ENCODE measurements around the gene SIN3A. TPM values are rescaled to one million over a fixed set of nuclear protein-coding genes. Genes with fewer than 3 reads are reported as not detected.
"Not testable (repeated sequence)": the region's sequence is repeated elsewhere in the genome, so short reads cannot be mapped to it uniquely, and the experiment has no call there.

The SIN3A gene
- total RNA-seq, 1 donor from 2014 or later: 56.0 TPM

- Histone ChIP-seq H3K4me1 (no peaks in the 10 kb centered on the region), H3K9me3 (no peaks in the 10 kb centered on the region), H3K4me3 (no peak overlapping the region), H3K36me3 (peaks cover 34% of the 10 kb centered on the region), H3K27me3 (no peaks in the 10 kb centered on the region), H3K27ac (no peak overlapping the region)
- no peak for DNase-seq
- TF ChIP-seq, protein P1, sequence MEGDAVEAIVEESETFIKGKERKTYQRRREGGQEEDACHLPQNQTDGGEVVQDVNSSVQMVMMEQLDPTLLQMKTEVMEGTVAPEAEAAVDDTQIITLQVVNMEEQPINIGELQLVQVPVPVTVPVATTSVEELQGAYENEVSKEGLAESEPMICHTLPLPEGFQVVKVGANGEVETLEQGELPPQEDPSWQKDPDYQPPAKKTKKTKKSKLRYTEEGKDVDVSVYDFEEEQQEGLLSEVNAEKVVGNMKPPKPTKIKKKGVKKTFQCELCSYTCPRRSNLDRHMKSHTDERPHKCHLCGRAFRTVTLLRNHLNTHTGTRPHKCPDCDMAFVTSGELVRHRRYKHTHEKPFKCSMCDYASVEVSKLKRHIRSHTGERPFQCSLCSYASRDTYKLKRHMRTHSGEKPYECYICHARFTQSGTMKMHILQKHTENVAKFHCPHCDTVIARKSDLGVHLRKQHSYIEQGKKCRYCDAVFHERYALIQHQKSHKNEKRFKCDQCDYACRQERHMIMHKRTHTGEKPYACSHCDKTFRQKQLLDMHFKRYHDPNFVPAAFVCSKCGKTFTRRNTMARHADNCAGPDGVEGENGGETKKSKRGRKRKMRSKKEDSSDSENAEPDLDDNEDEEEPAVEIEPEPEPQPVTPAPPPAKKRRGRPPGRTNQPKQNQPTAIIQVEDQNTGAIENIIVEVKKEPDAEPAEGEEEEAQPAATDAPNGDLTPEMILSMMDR (IDR thresholded peaks at IDR 0.05): no peak
- intact Hi-C loops (cut with DNase I): no loop called here
- ATAC-seq: no peak
Measured at GRCh38 chr15:75479670-75480069, 28.2 kb upstream of the SIN3A start.

DNA sequence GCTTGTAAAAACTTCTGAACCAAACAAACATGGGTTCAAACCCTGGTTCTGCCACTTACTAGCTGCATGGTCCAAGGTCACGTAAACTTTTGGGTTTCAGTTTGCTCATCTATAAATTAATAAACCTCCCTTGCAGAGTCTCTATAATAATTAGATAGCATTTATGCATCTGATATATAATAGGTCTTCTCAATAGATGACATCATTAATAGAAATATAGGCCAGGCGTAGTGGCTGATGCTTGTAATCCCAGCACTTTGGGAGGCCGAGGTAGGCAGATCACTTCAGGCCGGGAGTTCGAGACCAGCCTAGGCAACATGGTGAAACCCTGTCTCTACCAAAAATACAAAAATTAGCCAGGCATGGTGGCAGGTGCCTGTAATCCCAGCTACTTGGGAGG, 25.6 kb upstream of the SIN3A start:
- DNase-seq; H3K27me3 ChIP-seq; H3K4me3 ChIP-seq; intact Hi-C loops (cut with DNase I); H3K27ac ChIP-seq; H3K9me3 ChIP-seq; ATAC-seq; H3K4me1 ChIP-seq: not testable (repeated sequence)
- peaks cover 57% of the 10 kb centered on the region for H3K36me3 ChIP-seq

- H3K27ac ChIP-seq: no peak overlapping the region
- no peak overlapping the region for H3K4me3 ChIP-seq
- H3K27me3 ChIP-seq: no peaks in the 10 kb centered on the region
- ATAC-seq: peak; percentile 45
- DNase-seq: no peak
- no peaks in the 10 kb centered on the region for H3K9me3 ChIP-seq
- peaks cover 86% of the 10 kb centered on the region for H3K36me3 ChIP-seq
- intact Hi-C loops (cut with DNase I): no loop called here
- H3K4me1 ChIP-seq: no peaks in the 10 kb centered on the region
- TF ChIP-seq, protein P1 (IDR thresholded peaks at IDR 0.05): no peak
Measured at GRCh38 chr15:75468913-75469598, 17.6 kb upstream of the SIN3A start.

DNA sequence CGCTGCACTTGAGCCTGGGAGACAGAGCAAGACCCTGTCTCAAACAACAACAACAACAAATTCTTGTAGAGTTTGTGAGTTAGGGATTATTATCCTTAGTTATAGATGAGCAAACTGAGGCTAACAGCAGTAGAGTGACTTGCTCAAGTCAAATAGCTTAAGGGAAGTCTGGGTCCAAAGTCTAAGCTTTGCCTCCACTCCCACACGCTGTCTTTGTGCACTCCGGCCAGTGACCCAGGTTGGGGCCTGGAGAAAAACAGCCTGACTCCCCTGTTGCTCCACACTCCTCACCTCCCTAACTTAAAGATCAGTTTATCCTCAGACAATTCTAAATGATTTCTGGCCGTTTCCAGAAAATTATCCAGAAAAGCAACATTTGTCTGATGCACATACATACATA, 9.2 kb upstream of the SIN3A start:
- TF ChIP-seq, protein P1 (IDR thresholded peaks at IDR 0.05): no peak
- Histone ChIP-seq H3K4me3 (no peak overlapping the region), H3K4me1 (peaks cover 10% of the 10 kb centered on the region), H3K9me3 (no peaks in the 10 kb centered on the region), H3K27me3 (no peaks in the 10 kb centered on the region), H3K27ac (no peak overlapping the region), H3K36me3 (peaks cover 4% of the 10 kb centered on the region)
- intact Hi-C loops (cut with DNase I): no loop called here
- no peak for ATAC-seq
- DNase-seq: no peak

DNA sequence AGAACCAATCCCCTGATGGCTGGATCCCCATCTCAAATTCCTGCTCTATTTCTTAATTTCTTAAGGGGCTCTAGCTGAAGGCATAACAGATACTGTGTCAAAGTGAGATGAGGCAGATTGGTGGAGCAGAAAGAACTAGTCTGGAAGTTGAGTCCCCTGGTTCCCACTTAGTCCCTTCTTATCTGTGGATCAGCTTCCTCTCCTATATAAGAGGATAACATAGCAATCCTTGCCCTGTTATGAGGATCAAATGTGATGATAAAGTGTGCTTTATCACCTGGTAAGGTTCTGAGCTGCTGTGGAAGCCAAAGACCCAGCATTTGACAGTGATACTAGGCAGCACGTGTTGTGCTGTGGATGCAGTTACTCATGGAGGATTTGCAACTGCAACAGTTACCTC, 8.1 kb upstream of the SIN3A start:
- intact Hi-C loops (cut with DNase I): no loop called here
- TF ChIP-seq, protein P1 (IDR thresholded peaks at IDR 0.05): no peak
- no peaks in the 10 kb centered on the region for H3K9me3 ChIP-seq
- no peak overlapping the region for H3K27ac ChIP-seq
- no peaks in the 10 kb centered on the region for H3K36me3 ChIP-seq
- ATAC-seq (no peak), DNase-seq (no peak)
- H3K4me3 ChIP-seq: no peak overlapping the region
- H3K27me3 ChIP-seq: no peaks in the 10 kb centered on the region
- H3K4me1 ChIP-seq: peaks cover 10% of the 10 kb centered on the region

- DNase-seq (no peak), ATAC-seq (no peak)
- Histone ChIP-seq H3K4me1 (peaks cover 10% of the 10 kb centered on the region), H3K36me3 (no peaks in the 10 kb centered on the region), H3K9me3 (no peaks in the 10 kb centered on the region), H3K4me3 (peak overlapping the region; percentile 94), H3K27ac (peak overlapping the region; percentile 93), H3K27me3 (no peaks in the 10 kb centered on the region)
- TF ChIP-seq, protein P1 (IDR thresholded peaks at IDR 0.05): no peak
- intact Hi-C loops (cut with DNase I): no loop called here
Measured at GRCh38 chr15:75456710-75457109, 5.2 kb upstream of the SIN3A start.
